ENCODE measurements around the gene GPATCH2.

GPATCH2 gene

GRCh38 chr1:217630711-217631591 is at the start of gene GPATCH2, which contains the start of gene SPATA17:
TSS of gene GPATCH2 (minus strand) at chr1:217631090. CDS start at chr1:217630971, 119 bp downstream.
TSS of gene SPATA17 (plus strand) at chr1:217631344. CDS start at chr1:217631379, 35 bp downstream.
- H3K4me3 ChIP-seq = peak within 1 kb of the TSS; percentile 90
- H3K27ac ChIP-seq = peak within 1 kb of the TSS; percentile 86 to 89
- peak; percentile 83 for DNase-seq (ENCODE audit: low spot score)
- no peak for TF ChIP-seq CTCF (IDR thresholded peaks at IDR 0.05)

- H3K27ac ChIP-seq = no peak overlapping the region
- no peak overlapping the region for H3K4me3 ChIP-seq
- no peak for TF ChIP-seq CTCF (IDR thresholded peaks at IDR 0.05)
- DNase-seq (ENCODE audit: low spot score) = peak; percentile 66
Observed at GRCh38 chr1:217674028-217674729, 43.3 kb upstream of the GPATCH2 start.

GRCh38 chr1:217673387-217673786 is 42.5 kb upstream of the GPATCH2 start:
- no peak for DNase-seq (ENCODE audit: low spot score)
- no peak overlapping the region for H3K4me3 ChIP-seq
- no peak overlapping the region for H3K27ac ChIP-seq
- no peak for TF ChIP-seq CTCF (IDR thresholded peaks at IDR 0.05)

- DNase-seq (ENCODE audit: low spot score) = no peak
- Histone ChIP-seq H3K27ac (no peak overlapping the region), H3K4me3 (no peak overlapping the region)
- TF ChIP-seq CTCF (IDR thresholded peaks at IDR 0.05) = no peak
Observed at GRCh38 chr1:217668351-217668940, 37.6 kb upstream of the GPATCH2 start.

GRCh38 chr1:217661407-217661806 is 30.5 kb upstream of the GPATCH2 start:
- H3K4me3 ChIP-seq = no peak overlapping the region
- no peak overlapping the region for H3K27ac ChIP-seq
- DNase-seq (ENCODE audit: low spot score) = no peak
- TF ChIP-seq CTCF (IDR thresholded peaks at IDR 0.05) = no peak

- no peak for TF ChIP-seq CTCF (IDR thresholded peaks at IDR 0.05)
- H3K27ac ChIP-seq = no peak overlapping the region
- DNase-seq (ENCODE audit: low spot score) = no peak
- no peak overlapping the region for H3K4me3 ChIP-seq
Observed at GRCh38 chr1:217660353-217661062, 29.6 kb upstream of the GPATCH2 start.
